Stimulated activated CD4-positive, alpha-beta T cell treated with anti-CD3 and anti-CD28 coated beads, TNF-alpha, amount 100 ng/mL, for 48 hours (primary cell): ENCODE data around the gene PPDPF.
"Not testable (repeated sequence)": the region's sequence is repeated elsewhere in the genome, so short reads cannot be mapped to it uniquely, and the experiment has no call there.

Source experiments
- DNase-seq, 3 donors: peaks; one replicate each; pipeline ENCODE4 v3.0.0-alpha.2; 2020; ENCODE audit warnings: low read depth in 3 of 3

PPDPF gene

DNA sequence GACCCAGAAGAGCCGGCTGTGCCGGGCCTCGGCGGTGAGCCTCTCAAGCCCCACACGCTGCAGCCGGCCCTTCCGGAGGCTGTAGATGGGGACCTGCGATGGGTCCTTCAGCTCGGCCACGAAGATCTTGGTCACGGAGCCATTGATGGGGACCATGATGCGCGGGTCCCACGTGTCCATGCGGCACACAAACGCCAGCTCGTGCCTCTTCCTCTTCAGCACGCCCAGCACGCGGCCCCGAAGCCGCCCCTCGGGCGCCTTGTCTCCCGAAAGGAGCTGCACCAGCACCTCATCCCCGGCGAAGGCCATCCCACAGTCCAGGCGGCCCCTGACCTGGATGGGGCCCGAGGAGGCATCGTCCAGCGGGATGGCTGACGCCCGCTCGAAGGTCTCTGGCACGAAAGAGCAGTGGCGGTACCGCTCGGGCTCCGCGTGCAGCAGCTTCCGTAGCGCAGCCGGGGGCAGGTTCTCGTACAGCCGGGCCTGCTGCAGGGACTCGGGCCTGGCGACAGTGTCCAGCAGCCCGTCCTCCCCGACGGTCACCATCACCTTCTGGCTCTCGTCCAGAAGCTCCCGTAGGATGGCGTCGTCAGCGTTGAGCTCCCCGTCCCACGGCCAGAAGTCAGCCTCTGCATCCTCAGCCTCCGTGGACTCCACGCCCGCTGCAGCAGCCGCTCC is 44.6 kb downstream of the PPDPF start:
- no peak for DNase-seq

GRCh38 chr20:63565699-63566335 is 45.3 kb downstream of the PPDPF start:
- no peak for DNase-seq

DNA sequence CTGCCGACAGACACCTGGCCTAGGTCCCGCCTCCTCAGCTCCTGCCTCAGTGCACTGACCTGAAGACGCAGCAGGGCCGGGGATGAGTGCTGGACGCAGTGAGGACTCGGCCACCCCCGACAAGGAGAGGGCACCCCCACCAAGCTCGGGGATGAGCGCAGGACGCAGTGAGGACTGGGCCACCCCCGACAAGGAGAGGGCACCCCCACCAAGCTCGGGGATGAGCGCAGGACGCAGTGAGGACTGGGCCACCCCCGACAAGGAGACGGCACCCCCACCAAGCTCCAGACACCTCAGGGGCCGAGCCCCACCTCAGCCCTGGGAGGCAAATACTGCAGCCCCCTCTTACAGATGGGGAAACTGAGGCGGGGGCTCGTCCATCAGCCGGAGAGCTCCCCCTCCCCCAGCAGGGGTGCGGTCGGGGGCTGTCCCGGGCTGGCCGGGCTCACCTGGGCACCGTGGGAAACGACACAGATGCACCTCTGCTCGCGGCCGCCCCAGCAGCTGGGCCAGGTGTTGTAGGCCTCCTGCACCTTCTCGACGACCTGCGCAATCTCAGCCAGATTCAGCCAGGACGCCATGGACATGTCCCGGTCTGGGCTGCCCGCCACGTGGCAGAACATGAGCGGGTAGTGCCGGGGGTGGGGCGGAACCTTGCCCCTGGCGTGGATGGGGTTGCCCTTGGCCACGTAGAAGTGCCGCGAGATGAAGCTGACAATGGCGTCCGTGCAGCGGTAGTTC is 46.0 kb downstream of the PPDPF start:
- no peak for DNase-seq

DNA sequence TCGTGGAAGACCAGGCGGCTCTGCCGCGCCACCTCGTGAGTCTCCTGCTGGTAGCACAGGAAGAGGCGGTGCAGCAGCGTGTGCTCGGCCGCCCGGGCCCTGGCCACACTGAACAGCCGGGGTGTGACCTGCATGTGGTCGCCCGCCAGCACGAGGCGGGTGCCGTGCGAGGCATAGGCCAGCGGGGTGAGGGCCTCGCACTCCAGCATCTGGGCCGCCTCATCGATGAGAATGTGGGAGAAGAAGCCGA is 46.5 kb downstream of the PPDPF start:
- no peak for DNase-seq

- peak in 1 of 3 donors; percentile 38 for DNase-seq
Measured at GRCh38 chr20:63567386-63568169, 47.0 kb downstream of the PPDPF start.

- no peak for DNase-seq
Measured at GRCh38 chr20:63568170-63568981, 47.8 kb downstream of the PPDPF start.

DNA sequence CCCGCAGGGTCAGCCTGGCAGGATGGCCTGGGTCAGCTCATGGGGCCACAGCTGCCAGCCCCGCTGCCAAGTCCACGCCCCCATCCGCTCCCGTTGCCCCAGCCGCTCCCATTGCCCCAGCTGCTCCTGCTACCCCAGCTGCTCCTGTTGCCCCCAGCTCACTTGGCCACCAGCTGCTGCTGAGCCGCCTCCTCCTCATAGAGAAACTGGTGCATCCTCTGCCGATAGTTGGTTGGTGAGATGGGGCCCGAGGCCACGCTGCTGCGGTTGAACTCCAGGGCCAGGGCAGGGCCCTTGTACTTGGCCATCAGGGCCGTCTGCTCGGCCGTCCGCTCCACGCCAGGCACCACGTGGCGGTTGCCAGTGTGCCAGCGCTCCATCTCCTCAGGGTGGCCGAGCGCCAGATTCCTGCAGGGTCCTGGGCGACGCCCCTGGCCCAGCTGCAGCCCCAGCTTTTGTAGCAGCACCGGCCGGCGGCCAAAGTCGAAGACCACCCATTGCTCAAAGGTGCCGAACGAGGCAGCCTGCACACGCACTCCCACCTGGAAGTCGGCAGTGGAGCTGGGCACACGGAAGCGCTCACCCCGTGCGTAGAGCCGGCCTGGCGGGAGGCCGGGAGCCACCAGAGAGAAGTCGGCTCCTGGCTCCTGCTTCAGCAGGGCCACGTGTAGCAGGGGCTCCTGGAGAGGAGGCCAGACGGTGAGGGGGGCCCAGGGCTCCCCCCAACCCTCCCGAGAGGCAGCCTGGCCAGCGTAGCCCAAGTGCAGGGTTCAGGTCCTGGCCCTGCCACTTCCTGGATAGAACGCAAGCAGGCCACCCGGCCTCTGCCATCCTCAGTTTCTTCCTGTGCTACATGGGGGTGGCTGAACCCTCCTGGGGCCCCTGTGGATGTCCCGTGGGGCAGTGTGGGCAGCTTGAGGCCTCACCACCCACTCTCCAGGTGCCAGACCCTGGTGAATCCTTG is 48.7 kb downstream of the PPDPF start:
- DNase-seq, result no peak

DNA sequence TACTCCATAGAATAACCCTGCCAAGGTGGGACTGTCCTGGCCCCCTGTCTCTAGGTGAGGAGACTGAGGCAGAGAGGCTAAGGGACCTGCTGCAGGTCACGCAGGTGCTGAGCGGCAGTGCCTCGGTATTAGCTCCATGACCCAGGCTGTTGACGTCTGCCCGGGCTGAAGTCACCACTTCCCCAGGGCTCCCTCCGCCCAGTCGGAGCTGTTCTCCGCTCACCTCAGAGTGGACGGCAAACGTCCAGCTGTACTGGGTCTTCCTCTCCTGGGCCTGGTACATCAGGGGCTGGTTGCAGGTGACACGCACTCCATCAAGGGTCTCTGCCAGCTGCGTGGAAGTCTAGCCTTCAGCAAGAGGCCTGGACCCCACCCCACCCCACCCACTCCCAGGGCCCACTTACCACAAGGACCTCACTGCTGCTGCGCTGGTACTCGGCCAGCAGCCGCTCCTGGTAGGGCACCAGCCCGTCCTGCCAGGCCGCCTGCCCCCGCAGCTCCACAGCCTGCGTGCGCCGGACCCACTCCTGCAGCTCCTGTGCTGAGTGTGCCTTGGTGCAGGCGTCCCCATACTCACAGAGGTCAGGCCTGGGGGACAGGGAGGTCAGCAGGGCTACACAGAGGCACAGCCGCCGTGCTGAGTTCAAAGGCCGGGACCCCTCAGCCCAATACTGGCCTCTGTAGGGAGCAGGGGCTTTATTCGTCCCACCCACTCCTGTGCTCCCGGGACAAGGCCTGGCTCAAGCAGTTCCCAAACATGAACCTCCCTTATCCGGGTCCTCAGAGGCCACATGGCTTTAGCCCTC is 49.9 kb downstream of the PPDPF start:
- DNase-seq, result no peak

DNA sequence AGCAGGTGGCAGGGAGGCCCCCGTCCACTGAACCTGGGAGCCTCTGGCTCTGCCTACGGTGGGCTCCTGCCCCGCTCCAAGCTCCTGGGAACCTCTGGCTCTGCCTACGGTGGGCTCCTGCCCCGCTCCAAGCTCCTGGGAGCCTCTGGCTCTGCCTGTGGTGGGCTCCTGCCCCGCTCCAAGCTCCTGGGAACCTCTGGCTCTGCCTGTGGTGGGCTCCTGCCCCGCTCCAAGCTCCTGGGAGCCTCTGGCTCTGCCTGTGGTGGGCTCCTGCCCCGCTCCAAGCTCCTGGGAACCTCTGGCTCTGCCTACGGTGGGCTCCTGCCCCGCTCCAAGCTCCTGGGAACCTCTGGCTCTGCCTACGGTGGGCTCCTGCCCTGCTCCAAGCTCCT is 50.5 kb downstream of the PPDPF start:
- DNase-seq, result not testable (repeated sequence)
